ENCODE data around the gene METTL25B.

Gene METTL25B

GRCh38 chr1:156727926-156728598 is at the start of gene METTL25B:
Gene METTL25B, plus strand, starts transcription at chr1:156728469. Its CDS starts 636 bp downstream, at chr1:156729105.
- peak; percentile 92 for DNase-seq (ENCODE audit: low spot score)

- no peak for DNase-seq (ENCODE audit: low spot score)
Measured at GRCh38 chr1:156680056-156680455, 48.2 kb upstream of the METTL25B start.

DNA sequence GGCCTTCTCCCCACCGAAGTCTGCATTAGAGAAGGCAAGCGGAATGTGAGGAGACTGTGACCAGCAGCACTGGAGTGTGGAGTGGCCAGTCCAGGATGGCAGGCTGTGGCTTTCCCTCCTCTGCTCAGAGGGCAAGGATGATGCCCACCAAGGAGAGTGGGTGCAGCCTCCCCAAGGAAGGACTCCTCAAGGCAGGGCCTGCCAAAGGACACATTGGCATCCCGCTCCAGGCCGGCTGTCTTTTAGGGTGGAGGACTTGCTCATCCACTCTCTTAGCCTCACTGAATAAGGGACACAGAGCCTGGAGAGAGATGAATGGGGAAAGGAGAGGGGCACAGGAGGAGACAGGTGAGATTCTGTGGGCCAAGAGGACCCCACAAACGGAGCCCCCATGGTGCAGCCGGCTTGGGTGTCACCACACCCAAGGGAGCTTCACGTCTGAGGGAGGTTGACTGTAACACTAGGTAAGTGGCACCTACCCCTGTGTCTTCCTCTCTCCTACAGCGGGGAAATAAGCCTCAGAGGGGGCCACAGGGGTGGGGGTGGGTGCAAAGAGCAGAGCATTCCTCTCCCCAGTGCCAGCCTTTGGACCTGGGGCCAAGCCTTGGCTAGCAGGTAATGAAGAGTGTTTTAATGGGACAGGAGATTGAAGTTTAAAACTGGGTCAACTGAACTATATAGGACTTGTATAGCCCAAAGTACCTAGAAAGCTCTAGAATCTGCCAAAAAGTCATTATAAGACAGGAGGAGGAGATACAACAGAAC is 46.9 kb upstream of the METTL25B start:
- DNase-seq (ENCODE audit: low spot score), result no peak

DNA sequence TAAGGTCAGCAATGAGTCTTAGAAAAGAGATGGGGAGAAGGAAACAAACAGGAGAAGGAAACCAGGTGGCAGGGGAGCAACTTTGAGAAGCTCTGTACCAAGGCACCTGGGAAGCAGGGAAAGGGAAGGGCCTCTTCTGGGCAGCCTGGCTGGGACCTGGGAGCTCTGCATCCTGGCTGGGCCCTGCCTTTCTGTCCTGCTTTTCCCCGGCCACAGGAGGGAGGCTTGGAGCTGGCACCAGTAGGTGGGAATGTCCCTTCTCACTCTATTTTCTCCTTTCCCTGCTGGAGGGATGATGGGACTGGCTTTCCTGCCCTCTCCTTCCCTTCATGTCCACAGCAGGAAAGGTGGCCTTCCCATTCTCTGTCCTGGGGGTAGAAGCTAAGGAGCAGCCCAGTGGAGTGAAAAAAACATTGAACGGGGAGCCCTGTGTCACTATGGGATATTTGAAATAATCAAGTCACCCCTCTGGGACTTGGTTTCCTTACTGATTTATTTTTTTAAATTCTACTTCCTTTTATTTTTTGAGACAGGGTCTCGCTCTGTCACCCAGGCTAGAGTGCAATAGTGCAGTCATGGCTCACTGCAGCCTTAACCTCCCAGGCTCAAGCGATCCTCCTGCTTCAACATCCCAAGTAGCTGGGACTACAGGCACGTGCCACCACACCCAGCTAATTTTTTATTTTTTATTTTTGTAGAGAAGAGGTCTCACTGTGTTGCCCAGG is 45.9 kb upstream of the METTL25B start:
- peak; percentile 50 for DNase-seq (ENCODE audit: low spot score)

- no peak for DNase-seq (ENCODE audit: low spot score)
Measured at GRCh38 chr1:156684227-156684782, 44.0 kb upstream of the METTL25B start.

GRCh38 chr1:156689035-156689952 is 39.0 kb upstream of the METTL25B start:
- DNase-seq (ENCODE audit: low spot score), result peak; percentile 93

GRCh38 chr1:156689953-156690674 is 38.2 kb upstream of the METTL25B start:
- no peak for DNase-seq (ENCODE audit: low spot score)

DNA sequence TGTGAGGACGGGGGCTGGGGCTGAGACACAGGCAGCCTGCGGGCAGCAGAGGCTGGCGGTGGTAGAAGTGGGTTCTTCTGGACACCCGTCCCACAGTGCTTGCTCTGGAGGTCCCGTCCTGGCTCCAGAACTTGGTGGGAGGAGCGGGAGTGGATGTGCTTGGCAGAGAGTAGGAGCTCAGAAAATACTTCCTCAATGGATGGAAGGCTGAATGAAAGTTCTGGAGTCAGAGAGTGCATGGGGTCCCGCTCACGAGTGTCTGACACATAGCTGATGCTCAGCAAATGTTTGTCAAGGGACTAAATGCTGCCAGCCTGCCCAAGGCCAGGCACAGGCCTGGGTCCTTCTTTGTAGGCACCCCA is 37.6 kb upstream of the METTL25B start:
- no peak for DNase-seq (ENCODE audit: low spot score)

GRCh38 chr1:156691191-156691590 is 37.1 kb upstream of the METTL25B start:
- no peak for DNase-seq (ENCODE audit: low spot score)

- DNase-seq (ENCODE audit: low spot score), result peak; percentile 78
Measured at GRCh38 chr1:156691665-156692440, 36.4 kb upstream of the METTL25B start.

GRCh38 chr1:156692441-156692924 is 35.8 kb upstream of the METTL25B start:
- no peak for DNase-seq (ENCODE audit: low spot score)

DNA sequence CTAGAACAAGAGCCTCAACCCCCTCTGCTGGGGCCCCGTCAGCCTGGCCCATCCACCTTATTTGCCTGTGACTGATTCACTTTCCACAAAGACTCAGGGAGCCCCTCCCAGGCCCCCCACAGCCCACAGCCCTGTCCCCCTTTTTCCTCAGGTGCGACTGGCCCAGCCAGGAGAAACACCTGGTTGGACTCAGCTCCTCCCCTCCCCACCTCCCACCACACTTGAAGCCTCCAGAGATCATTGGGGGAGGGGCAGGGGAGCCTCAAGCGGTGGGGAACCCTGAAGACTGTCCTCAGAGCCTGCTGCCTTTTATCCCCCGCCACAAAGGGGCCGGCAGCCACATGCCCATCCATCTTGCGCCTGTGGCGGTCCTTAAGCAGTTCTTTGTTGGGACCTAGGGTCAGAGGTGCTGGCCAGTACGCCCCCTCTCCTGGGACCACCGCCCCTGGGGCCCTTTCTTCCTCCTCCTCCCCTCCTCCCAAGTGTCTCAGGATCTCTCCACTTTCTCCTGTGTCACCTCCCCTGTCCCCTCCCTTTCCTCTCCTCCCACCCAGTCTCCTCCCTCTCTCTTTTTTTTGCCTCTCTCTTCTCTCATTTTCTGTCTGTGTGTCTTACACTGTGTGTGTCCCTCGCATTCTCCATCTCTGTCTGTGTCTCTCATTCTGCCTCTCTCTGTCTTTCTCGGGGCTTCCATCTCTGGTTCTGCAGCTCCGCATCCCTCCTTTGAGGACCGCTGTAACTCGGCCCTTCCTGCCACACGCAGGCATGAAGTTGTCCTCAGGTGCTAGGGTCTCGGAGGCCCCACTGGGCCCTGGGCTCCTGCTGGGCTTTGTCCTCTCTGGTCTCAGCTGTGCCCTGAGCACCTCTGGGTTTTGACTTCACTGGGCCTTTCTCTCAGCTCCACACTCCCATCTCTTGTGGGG is 35.1 kb upstream of the METTL25B start:
- peak; percentile 89 for DNase-seq (ENCODE audit: low spot score)

GRCh38 chr1:156693848-156694689 is 34.2 kb upstream of the METTL25B start:
- DNase-seq (ENCODE audit: low spot score), result peak; percentile 61

- no peak for DNase-seq (ENCODE audit: low spot score)
Measured at GRCh38 chr1:156694690-156694962, 33.6 kb upstream of the METTL25B start.

GRCh38 chr1:156696755-156697154 is 31.5 kb upstream of the METTL25B start:
- DNase-seq (ENCODE audit: low spot score), result no peak

- DNase-seq (ENCODE audit: low spot score), result no peak
Measured at GRCh38 chr1:156697481-156697880, 30.8 kb upstream of the METTL25B start.

- no peak for DNase-seq (ENCODE audit: low spot score)
Measured at GRCh38 chr1:156698995-156699394, 29.3 kb upstream of the METTL25B start.

Measured in ecto neural progenitor cell (in vitro differentiated cells).